T-helper 9 cell (primary cell): ENCODE data around the gene NPIPA1.
A peak's percentile ranks its signal among the peaks of the same experiment; 100 is the strongest.
"Not testable (repeated sequence)": the region's sequence is repeated elsewhere in the genome, so short reads cannot be mapped to it uniquely, and the experiment has no call there.

Experiments used
- DNase-seq: peaks from one replicate; pipeline ENCODE4 v3.0.0-alpha.2; 2020

NPIPA1 gene

GRCh38 chr16:14930971-14931370 lies 6.3 kb upstream of the NPIPA1 start:
- DNase-seq = not testable (repeated sequence)

GRCh38 chr16:14932581-14933375 lies 4.5 kb upstream of the NPIPA1 start:
- DNase-seq = not testable (repeated sequence)

DNA sequence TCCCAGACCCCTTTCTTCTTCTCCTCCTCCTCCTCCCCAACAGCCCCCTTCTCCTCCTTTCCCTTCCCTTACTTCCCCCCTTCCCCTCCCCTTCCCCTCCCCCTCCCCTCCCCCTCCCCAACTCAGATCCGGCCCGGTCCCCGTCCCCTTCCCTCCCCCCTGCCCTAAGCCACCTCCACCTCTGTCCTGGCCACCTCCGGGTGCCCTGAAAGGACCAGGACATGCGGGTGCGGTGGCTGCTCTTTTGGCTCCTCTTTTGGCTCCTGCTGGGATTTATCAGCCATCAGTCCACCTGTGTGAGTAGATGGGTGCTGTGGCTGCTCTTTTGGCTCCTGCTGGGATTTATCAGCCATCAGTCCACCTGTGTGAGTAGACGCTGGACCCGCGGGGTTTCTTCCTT lies 751 bp downstream of the NPIPA1 start:
- DNase-seq = not testable (repeated sequence)

DNA sequence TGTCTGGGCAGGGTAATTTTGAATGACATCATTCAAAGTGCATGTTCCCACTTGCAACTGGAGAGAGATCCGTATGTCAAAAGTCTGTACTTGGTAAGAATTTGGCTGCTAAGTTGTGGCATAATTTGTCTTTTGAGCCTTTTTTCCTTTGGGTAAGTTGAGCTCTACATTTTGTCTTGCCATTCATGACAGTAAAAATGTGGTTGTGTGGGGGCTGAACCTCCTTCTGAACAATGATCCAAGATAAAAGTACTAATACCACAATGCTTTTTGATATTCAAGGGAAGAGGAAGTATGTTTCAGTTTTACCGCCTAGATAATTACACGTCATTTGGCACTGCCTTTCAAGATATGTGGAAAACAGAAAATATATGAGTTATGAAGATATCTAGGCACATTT lies 5.4 kb downstream of the NPIPA1 start:
- not testable (repeated sequence) for DNase-seq

DNA sequence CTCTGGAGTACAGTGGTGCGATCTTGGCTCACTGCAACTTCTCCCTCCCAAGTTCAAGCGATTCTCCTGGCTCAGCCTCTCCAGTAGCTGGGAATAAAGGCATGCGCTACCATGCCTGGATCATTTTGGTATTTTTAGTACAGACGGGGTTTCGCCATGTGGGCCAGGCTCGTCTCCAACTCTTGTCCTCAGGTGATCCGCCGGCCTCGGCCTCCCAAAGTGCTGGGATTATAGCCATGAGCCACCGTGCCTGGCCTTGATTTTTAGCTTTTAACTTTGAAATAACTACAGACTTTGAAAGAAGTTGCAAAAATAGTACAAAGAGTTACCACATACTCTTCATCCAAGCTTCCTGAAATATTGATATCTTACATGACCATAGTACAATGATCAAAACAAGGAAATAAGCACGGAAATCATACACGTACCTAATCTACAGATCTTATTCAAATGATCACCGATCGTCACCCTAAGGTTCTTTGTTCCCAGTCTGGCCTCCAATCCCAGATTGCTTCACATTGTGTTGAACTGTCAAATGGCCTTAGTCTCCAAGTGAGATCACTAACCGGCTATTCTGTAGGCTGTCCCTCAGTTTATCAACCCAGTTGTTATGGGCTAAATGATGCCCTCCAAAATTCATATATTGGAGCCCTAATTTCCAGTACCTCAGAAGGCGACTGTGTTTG lies 18.4 kb downstream of the NPIPA1 start:
- DNase-seq = no peak

GRCh38 chr16:14957576-14958322 lies 20.5 kb downstream of the NPIPA1 start:
- no peak for DNase-seq

DNA sequence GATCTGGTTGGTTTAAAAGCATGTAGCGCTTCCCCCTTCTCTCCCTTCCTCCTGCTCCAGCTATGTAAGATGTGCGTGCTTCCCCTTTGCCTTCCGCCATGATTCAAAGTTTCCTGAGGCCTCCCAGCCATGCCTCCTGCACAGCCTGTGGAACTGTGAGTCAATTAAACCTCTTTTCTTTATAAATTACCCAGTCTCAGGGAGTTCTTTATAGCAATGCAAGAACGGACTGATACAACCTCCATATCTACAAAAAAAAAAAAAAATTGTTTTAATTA lies 21.0 kb downstream of the NPIPA1 start:
- no peak for DNase-seq

DNA sequence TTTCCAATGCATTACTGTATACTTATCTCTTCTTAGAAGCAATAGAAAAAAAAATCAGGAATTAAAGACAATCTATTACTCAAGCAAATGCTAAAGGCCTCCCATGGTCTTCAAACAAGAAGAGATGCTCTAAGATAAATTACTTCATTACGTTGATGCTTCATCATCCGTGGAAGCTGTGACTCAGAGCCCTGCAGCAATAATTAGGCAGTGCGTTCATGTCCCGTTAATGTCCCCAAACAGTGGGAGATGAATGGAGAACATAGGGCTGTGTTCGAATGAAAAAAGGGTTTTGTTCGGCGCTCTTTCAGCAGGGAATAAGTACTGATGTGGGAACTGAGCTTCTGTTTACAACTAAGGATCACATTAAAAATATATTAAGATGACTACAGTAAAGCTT lies 21.7 kb downstream of the NPIPA1 start:
- DNase-seq = no peak

GRCh38 chr16:14961405-14962186 lies 24.4 kb downstream of the NPIPA1 start:
- no peak for DNase-seq

- DNase-seq = no peak
These were observed 26.3 kb downstream of the NPIPA1 start for GRCh38 chr16:14963281-14964173.

DNA sequence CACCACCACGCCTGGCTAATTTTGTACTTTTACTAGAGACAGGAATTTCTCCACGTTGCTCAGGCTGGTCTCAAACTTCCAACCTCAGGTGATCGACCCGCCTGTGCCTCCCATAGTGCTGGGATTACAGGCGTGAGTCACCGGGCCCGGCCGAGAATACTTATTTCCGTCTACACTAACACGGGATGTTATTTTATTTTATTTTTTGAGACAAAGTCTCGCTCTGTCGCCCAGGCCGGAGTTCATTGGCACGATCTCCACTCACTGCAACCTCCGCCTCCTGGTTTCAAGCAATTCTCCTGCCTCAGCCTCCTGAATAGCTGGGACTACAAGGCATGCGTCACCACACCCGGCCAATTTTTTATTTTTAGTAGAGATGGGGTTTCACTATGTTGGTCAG lies 28.1 kb downstream of the NPIPA1 start:
- DNase-seq = no peak

DNA sequence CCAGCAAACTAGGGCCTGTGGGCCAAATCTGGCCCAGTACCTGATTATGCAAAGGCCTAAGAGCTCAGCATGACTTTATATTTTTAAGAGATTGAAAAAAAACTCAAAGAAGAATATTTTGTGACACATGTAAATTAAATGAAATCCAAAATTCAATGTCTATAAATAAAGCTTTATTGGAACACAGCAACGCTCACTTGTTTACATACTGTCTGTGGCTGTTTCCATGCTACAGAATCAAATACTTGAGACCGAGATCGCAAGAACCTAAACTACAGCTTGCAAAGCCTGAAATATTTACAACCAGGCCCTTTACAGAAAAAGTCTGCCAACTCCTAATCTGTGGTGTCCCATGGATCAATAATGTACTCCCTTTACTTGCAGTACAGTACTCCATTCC lies 32.6 kb downstream of the NPIPA1 start:
- DNase-seq = not testable (repeated sequence)

GRCh38 chr16:14971621-14972228 lies 34.5 kb downstream of the NPIPA1 start:
- DNase-seq = not testable (repeated sequence)

GRCh38 chr16:14973785-14974322 lies 36.6 kb downstream of the NPIPA1 start:
- DNase-seq = not testable (repeated sequence)

DNA sequence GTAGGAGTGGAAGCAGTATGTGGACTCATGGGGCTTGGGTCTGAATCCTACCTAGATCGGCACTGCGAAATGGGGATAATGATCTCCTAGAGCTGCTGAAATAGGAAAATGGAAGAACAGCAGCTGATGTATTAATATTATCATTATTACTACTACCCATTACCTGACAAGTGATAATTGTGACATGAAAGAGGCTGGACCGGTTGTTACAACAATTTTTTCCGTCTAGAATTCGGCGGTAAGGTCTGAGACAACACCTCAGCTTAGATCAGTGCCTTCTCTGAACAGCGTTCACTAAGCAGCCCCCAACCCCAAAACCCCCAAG lies 37.0 kb downstream of the NPIPA1 start:
- not testable (repeated sequence) for DNase-seq

DNA sequence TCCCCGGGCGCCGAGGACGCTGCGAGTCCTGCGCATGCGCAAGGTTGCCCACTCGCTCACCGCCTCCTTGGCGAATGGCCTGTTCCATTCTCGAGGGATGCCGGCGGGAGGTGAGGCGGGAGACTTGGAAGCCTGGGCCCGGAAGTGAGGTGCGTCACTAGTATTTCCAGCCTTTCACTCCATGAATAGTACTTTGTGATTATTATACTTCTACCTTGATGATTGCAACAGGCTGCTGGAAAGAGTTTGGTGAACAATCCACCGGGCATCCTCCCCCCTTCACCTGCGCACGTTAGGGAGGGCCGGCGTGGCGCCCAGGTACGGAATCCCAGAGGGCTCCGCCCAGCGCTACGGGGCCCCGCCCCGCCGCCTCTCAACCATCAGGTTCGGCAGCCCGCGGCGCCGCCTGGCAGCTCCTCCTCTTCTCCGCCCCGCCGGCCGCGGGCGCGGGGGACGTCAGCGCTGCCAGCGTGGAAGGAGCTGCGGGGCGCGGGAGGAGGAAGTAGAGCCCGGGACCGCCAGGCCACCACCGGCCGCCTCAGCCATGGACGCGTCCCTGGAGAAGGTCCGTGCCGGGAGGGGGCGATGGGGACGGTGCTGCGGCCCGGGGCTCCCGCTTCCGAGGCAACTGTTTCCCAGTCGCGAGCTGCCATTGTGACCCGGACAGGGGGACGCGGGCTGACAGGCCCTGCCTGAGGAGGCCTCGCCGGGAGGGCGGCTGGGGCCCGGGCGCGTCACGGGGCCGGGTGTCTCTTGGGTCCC lies 37.6 kb downstream of the NPIPA1 start, which contains the start of gene PDXDC1:
PDXDC1 (plus strand) TSS at position 371 of the 762 bp plus-strand sequence; CDS start at position 545, 174 bp downstream.
- DNase-seq = peak; percentile 98

GRCh38 chr16:14975418-14976194 lies 38.4 kb downstream of the NPIPA1 start:
- DNase-seq = peak; percentile 66

DNA sequence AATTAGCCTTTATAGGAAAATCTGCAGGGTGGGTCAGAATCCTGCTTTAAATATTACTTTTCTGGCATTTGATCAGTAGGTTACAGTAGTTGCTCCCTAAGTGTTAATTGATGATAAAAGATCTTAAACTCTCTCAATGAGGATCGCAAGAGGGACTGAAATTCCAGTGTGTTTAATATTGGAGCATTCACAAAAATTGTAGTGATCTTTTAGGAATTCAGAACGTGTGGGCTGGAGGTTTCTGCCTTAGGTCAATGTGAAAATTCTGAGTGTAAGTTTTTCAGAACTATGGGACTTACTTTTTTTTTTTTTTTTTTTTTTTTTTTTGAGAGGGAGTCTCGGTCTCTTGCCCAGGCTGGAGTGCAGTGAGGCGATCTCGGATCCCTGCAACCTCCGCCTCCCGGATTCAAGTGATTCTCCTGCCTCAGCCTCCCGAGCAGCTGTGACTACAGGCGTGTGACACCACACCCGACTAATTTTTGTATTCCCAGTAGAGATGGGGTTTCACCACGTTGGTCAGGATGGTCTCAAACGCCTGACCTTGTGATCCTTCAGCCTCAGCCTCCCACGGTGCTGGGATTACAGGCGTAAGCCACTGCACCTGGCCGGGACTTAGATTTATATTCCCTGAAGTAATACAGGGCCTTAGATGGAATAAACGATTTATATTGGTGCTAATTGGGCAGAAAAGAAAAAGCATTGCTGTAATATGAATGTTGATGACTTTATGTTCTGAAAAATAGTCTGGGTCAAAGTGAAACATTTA lies 39.9 kb downstream of the NPIPA1 start:
- not testable (repeated sequence) for DNase-seq

DNA sequence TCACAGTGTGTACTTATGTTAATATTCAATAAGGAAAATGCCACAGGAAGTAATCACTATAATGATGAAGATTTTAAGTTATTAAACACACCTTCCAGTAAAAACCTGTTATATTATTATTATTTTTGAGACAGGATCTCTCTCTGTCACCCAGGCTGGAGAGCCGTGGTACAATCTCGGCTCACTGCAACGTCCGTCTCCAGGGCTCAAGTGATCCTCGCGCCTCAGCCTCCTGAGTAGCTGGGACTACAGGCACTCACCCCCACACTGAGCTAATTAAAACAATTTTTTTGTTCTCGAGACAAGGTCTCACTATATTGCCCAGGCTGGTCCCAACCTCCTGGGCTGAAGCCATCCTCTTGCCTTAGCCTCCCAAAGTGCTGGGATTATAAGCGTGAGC lies 41.0 kb downstream of the NPIPA1 start:
- DNase-seq = not testable (repeated sequence)
